NCI-H146 (cell line): Measurements from ENCODE around the gene TRAM2.
"Not testable (repeated sequence)": the region's sequence is repeated elsewhere in the genome, so short reads cannot be mapped to it uniquely, and the experiment has no call there.

Experiments
- DNase-seq: peaks from one replicate; lab custom pipeline; 2025; lab: John Stamatoyannopoulos, UW

The TRAM2 gene

DNA sequence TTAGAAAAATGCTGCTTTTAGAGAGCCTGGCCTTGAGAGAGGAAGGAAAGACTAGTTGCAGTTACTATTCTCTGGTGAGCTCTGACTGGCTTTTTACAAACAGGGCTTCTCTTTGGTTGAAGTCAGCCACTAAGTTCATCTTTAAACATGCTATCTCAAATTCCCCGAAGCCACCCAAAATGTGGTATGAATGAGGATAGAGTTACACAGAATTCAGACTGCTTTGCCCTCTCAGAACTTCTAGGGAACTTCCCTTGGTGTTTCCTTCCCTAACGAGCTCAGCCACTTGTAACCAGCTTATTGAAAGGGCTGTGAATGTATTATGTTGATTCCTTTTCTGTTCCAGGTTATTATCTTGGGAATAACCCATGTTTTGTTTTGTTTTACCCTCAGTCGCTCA, 83.2 kb downstream of the TRAM2 start:
- DNase-seq = no peak

DNA sequence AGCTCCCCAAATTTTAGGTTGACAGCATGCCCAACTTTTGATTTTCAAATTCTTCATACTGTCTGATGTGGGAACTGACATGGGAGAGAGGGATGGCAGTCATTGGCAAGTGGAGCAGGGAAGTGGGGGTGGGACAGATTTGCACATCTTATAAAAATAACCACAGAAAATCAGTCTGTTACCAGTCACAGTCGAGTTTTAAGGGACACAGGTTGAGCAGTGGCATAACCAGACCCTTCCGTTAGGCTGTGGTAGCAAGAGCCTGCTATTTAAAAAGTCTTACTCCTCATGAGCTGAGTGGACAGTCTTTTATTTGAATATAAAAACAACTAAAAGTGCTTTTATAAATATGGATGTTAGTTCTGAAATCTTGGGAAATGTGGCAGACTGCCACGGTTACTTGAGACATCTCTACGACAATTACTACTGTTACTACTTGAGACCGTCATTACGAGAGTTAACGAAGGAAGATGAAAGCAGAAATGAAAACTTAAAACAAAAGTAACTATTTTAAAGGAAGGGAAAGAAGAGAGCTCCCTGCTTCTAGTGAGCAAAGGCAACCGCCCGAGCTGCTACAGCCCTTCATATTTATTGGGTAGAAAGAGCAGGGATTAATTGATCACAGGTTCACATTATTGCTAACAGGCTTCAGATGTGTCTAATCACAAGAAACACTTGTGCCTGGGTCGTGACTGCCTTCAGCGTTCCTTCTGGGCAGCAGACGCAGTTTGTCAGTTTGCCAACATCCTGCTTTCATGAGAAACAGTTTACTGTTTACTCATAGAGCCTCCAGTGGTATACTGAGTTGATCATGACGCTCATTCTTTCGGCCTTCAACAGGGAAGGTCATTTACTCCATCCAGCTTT, 85.4 kb downstream of the TRAM2 start:
- DNase-seq = no peak

DNA sequence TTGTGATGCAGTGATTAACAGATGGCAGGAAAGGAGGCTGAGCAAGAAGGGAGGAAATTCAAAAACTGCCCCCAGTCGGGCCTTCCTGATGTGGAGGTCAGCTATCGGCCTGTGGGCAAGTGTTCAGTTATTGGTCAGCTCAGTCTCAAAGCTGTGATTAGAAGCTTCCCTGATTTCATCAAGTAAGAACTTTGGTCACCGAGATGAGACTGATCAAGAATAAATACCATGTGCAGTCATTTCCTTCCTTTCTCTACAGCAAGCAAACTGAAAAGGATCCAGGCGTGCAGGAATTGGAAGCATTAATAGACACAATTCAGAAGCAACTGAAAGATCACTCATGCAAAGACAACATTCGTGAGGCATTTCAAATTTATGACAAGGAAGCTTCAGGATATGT, 87.0 kb downstream of the TRAM2 start:
- DNase-seq = no peak

DNA sequence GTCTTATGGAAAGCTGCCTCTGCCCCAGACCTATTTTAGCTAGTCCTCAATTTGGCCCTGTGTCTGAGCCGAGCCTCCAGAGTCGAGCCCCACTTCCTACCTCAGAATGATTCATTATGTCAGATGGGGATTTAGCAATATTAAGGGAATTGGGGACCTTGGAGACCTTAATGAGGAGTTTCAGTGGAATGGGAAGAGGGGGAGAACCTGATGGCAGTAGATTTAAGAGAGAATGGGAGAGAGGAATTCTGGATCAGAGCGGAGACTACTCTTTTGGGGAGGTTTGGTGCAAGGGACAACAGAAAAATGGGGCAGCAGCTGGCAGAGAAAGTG, 93.2 kb downstream of the TRAM2 start:
- DNase-seq = no peak

DNA sequence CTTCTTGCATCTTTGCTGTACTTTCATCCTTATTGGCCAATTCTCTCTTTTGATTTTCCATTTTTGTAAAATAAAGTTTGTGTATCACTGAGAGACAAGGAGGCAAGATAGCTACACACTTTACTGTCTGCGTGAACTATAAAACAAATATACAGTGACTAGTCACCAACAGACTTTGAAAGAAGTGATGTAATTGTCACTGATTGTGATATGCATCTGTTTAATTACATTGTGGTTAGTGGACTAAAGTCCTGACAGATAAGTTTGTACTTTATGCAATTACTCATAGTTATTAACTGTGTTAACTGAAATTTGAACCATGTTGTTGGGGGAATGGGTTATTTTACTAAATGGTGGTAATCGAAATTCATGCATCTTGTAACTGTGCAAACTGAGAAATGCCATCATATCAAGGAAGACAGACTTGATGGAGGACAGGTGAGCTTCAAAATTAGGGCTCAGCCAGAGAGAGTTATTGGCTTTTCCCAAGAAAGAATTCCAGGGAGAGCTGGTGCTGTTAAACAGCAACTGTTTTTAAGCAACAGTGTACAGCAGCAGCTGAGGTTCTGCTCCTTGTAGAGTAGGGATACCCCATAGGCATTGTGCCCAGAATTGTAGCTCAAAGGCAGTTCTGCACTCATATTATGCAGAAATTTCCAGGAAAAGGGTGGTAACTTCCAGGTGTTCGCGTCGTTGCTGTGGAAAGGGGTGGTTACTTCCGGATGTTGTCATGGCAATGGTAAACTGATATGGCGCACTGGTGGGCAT, 93.8 kb downstream of the TRAM2 start:
- DNase-seq = no peak

DNA sequence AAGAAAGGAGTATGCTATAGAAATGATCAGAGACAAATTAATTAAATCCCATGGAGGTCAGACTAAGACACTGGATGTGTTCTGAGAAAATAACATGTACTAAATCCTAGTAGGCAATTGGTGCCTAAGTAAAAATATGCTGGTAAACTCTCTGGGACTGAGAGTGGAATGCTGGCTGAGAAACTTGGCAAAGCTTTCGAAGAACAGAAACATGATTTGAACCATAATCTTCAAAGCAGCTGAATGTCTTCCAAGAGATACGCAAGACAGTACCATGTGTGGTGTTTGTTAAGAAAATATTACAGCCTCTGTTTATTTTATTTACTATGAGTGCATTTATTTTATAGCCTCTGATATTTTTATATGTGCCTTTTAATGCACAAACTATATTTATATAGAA, 101.6 kb downstream of the TRAM2 start:
- no peak for DNase-seq

DNA sequence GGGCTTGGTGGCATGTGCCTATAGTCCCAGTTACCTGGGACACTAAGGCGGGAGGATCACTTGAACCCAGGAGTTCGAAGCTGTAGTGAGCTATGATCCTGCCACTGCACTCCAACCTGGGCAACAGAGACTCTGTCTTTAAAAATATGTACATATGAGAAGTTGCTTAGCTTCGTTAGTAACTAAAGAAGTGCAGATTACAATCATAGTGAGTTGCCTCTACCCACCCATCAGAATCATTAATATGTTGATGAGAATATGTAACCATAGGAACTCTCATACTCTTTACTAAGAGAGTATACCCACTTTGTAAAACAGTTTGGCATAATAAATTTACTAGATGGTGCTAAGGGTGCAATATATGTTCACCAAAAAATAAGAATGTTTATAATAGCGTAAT, 102.7 kb downstream of the TRAM2 start:
- DNase-seq = no peak

DNA sequence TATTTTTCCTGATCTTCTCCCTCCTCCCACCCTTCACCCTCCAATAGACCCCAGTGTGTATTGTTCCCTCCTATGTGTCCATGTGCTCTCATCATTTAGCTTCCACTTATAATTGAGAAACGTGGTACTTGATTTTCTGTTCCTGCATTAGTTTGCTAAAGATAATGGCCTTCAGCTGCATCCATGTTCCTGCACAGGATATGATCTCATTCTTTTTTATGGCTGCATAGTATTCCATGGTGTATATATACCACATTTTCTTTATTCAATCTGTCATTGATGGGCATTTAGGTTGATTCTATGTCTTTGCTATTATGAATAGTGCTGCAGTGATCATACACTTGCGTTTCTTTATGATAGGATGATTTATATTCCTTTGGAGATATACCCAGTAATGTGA, 115.7 kb downstream of the TRAM2 start:
- not testable (repeated sequence) for DNase-seq

DNA sequence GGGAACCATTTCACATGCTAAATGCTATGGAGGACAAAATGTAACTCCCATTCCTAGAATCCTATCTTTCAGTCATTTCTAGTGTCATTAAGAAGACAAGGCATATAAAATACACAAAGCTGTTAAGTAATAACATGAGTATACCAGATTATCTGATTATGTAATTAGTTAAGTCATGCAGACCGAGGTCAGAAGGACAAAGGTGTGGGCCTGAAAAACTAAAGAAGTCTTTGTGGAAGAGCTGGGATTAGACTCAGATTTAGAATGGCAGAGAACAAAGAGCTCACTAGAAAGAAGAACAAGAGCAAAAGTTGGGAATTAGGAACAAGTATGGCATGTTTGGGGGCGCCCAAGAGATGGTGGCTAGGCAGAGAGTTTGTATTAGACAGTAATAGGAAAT, 119.8 kb downstream of the TRAM2 start:
- no peak for DNase-seq

DNA sequence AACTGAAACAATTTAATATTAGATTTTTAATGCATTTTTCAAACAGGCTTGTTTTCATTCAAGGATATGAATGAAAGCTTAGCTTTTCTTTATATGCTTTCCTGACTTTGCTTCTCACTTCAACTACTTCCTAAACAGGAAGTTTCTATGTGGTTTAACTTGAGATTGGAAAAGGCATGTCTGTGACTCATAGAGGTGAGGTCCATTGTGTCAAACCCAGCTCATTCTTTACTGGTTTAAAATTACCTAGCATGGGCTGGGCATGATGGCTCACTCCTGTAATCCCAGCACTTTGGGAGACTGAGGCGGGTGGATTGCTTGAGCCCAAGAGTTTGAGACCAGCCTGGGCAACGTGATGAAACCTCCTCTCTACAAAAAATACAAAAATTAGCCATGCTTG, 122.3 kb downstream of the TRAM2 start:
- no peak for DNase-seq
